Parietal lobe (tissue), 1 donor: ENCODE measurements around the gene RESF1. TPM values are rescaled to one million over a fixed set of nuclear protein-coding genes. Genes with fewer than 3 reads are reported as not detected.

Source experiments
- total RNA-seq: library from RNA; depleted of rRNA; stranded (reverse); fragments of >200 nt; gene quantifications from one replicate; pipeline ENCODE4 v1.2.3, GENCODE V29; 2014

RESF1 gene, protein sequence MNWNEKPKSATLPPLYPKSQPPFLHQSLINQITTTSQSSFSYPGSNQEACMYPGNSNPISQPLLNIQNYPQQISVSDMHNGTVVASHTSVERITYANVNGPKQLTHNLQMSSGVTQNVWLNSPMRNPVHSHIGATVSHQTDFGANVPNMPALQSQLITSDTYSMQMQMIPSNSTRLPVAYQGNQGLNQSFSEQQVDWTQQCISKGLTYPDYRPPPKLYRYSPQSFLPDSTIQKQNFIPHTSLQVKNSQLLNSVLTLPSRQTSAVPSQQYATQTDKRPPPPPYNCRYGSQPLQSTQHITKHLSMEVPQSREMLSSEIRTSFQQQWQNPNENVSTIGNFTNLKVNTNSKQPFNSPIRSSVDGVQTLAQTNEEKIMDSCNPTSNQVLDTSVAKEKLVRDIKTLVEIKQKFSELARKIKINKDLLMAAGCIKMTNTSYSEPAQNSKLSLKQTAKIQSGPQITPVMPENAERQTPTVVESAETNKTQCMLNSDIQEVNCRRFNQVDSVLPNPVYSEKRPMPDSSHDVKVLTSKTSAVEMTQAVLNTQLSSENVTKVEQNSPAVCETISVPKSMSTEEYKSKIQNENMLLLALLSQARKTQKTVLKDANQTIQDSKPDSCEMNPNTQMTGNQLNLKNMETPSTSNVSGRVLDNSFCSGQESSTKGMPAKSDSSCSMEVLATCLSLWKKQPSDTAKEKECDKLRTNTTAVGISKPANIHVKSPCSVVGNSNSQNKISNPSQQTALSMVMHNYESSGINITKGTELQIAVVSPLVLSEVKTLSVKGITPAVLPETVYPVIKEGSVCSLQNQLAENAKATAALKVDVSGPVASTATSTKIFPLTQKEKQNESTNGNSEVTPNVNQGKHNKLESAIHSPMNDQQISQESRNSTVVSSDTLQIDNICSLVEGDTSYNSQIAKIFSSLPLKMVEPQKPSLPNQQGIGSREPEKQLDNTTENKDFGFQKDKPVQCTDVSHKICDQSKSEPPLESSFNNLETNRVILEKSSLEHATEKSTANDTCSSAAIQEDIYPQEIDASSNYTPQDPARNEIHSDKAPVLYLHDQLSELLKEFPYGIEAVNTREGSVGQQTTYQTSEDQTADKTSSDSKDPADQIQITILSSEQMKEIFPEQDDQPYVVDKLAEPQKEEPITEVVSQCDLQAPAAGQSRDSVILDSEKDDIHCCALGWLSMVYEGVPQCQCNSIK (N-terminal part only)
- 85.4 TPM for total RNA-seq

DNA sequence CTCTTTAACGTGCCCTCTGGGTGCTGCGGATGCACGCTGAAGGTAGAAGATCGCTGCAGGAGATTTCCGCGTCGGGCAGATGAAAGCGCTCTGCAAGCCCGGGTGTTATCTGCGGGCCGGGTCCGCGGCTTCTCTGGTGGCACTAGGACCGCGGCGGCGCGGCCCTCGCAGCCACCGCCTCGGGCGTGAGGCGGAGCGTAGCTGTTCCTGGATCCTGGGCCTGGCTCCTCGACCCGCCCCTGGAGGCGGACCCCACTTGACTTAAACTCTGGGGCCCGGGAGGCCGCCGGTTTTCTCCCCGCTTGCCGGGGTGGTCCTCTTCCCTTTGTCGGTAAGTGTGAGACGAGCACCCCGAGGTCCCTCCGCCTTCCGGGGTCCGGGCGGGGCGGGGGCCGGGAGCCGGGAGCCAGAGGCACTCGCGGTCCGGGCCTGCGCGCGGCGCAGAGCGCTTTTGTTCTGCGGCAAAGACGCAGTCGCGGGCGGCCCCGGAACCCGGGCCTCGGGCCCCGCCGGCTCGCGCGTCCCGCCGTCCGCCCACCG, at the start of gene RESF1:
Gene RESF1, plus strand, starts transcription at position 255 of the 540 bp plus-strand sequence. CDS start 21,541 bp downstream, outside the sequence.

Other genes starting within 250 kb of the RESF1 start
- 78.3 TPM for gene AMN1, start 230.4 kb upstream of the RESF1 start, total RNA-seq
- 146 TPM for gene BICD1, start 147.4 kb downstream of the RESF1 start, total RNA-seq